Smooth muscle cell (in vitro differentiated cells): ENCODE results near the gene NRXN2. TPM values are rescaled to one million over a fixed set of nuclear protein-coding genes. Genes with fewer than 3 reads are reported as not detected.

ENCODE experiments used
- DNase-seq: peaks from one replicate; lab custom pipeline; 2025; ENCODE audit not compliant: unreplicated experiment; lab: John Stamatoyannopoulos, UW
- H2AFZ ChIP-seq: fragments of 200-600 bp; sonication (generic); 2 replicates; pipeline ENCODE4 v1.6.0; 2016; ENCODE audit warnings: antibody characterized with exemption, low read depth, mild to moderate bottlenecking
- H3F3A ChIP-seq: fragments of 200-600 bp; sonication (generic); 2 replicates; pipeline ENCODE4 v1.6.0; 2017; ENCODE audit warnings: antibody characterized with exemption, low read depth
- H3K27ac ChIP-seq: fragments of 200-600 bp; sonication (generic); 2 replicates; pipeline ENCODE4 v1.5.1; 2016; ENCODE audit warnings: low read depth, mild to moderate bottlenecking
- H3K27me3 ChIP-seq: fragments of 200-600 bp; sonication (generic); 2 replicates; pipeline ENCODE4 v1.6.1; 2016; ENCODE audit warnings: low read depth, mild to moderate bottlenecking
- H3K36me3 ChIP-seq: fragments of 200-600 bp; sonication (generic); 2 replicates; pipeline ENCODE4 v1.5.1; 2016; ENCODE audit warnings: low read depth
- H3K4me1 ChIP-seq: fragments of 200-600 bp; sonication (generic); 2 replicates; pipeline ENCODE4 v1.5.1; 2016; ENCODE audit warnings: low read depth
- H3K4me2 ChIP-seq: fragments of 200-600 bp; sonication (generic); 2 replicates; pipeline ENCODE4 v1.6.0; 2016; ENCODE audit warnings: mild to moderate bottlenecking
- H3K4me3 ChIP-seq: fragments of 200-600 bp; sonication (generic); 2 replicates; pipeline ENCODE4 v1.5.1; 2016; ENCODE audit warnings: mild to moderate bottlenecking
- H3K79me2 ChIP-seq: fragments of 200-600 bp; sonication (generic); 2 replicates; pipeline ENCODE4 v1.6.0; 2016; ENCODE audit warnings: low read depth, mild to moderate bottlenecking
- H3K9ac ChIP-seq: fragments of 200-600 bp; sonication (generic); 2 replicates; pipeline ENCODE4 v1.6.0; 2016; ENCODE audit warnings: low read depth
- H3K9me3 ChIP-seq: fragments of 200-600 bp; sonication (generic); replicated peaks from 2 replicates; pipeline ENCODE4 v1.5.1; 2016; ENCODE audit warnings: low read depth
- H4K20me1 ChIP-seq: fragments of 200-600 bp; sonication (generic); 2 replicates; pipeline ENCODE4 v1.6.0; 2016; ENCODE audit warnings: low read depth
- WGBS: methylation state at CpG from one replicate; pipeline ENCODE4 v1.1.7; 2016; ENCODE audit warnings: low lambda C conversion rate; 5-methylcytosine and 5-hydroxymethylcytosine counted together
- polyA plus RNA-seq: library from polyadenylated mRNA; unstranded; fragments of >200 nt; fragmentation: Nextera tagmentation; extraction: Ambion mirVana; gene quantifications from 2 replicates; pipeline ENCODE4 v1.2.1, GENCODE V29; 2016
- total RNA-seq: library from RNA; depleted of rRNA; stranded (reverse); fragments of >200 nt; gene quantifications from 2 replicates; pipeline ENCODE4 v1.2.3, GENCODE V29; 2014
- TF ChIP-seq, protein P1 (sequence below): fragments of 200-600 bp; sonication (generic); IDR thresholded peaks from 2 replicates; pipeline ENCODE4 v1.5.1; 2017; ENCODE audit warnings: borderline replicate concordance, mild to moderate bottlenecking, antibody characterized with exemption; ENCODE audit not compliant: insufficient read depth, poor library complexity, severe bottlenecking

The NRXN2 gene
- total and polyA plus RNA-seq, 2 experiments from 2014 or later, result 1.4 to 1.7 TPM

DNA sequence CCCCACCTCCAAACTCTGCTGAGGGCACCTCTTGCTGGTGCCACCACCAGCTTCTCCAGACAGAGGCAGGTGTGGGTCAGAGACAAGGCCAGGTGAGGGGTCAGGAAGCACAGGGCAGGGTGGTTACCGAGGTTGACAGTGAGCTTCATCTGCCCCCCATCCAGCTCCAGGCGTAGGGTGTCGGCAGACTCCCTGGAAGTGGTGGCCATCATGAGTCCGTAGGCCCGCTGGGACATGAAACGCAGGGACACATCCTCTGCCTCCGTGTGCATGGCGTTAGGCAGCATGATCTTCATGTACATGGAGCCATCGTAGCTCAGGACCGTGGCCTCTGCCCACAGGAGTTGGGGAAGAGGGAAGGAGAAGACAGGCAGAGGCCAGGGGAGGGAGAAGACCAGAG lies 62.8 kb downstream of the NRXN2 start:
- H2AFZ ChIP-seq, result no peak overlapping the region
- H3K27ac ChIP-seq, result peak overlapping the region; percentile 77
- no peaks in the 10 kb centered on the region for H3K36me3 ChIP-seq
- 96% methylated on average over 10 of the region's 10 CpGs for WGBS
- H3K9ac ChIP-seq, result peak overlapping the region; percentile 67
- no peak for DNase-seq
- H3K4me2 ChIP-seq, result peak overlapping the region; percentile 10
- H3K27me3 ChIP-seq, result no peaks in the 10 kb centered on the region
- TF ChIP-seq, protein P1, sequence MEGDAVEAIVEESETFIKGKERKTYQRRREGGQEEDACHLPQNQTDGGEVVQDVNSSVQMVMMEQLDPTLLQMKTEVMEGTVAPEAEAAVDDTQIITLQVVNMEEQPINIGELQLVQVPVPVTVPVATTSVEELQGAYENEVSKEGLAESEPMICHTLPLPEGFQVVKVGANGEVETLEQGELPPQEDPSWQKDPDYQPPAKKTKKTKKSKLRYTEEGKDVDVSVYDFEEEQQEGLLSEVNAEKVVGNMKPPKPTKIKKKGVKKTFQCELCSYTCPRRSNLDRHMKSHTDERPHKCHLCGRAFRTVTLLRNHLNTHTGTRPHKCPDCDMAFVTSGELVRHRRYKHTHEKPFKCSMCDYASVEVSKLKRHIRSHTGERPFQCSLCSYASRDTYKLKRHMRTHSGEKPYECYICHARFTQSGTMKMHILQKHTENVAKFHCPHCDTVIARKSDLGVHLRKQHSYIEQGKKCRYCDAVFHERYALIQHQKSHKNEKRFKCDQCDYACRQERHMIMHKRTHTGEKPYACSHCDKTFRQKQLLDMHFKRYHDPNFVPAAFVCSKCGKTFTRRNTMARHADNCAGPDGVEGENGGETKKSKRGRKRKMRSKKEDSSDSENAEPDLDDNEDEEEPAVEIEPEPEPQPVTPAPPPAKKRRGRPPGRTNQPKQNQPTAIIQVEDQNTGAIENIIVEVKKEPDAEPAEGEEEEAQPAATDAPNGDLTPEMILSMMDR, result no peak
- H3K4me3 ChIP-seq, result no peak overlapping the region
- no peaks in the 10 kb centered on the region for H4K20me1 ChIP-seq
- peaks cover 11% of the 10 kb centered on the region for H3K4me1 ChIP-seq
- no peaks in the 10 kb centered on the region for H3F3A ChIP-seq
- H3K9me3 ChIP-seq, result no peaks in the 10 kb centered on the region
- no peaks in the 10 kb centered on the region for H3K79me2 ChIP-seq

DNA sequence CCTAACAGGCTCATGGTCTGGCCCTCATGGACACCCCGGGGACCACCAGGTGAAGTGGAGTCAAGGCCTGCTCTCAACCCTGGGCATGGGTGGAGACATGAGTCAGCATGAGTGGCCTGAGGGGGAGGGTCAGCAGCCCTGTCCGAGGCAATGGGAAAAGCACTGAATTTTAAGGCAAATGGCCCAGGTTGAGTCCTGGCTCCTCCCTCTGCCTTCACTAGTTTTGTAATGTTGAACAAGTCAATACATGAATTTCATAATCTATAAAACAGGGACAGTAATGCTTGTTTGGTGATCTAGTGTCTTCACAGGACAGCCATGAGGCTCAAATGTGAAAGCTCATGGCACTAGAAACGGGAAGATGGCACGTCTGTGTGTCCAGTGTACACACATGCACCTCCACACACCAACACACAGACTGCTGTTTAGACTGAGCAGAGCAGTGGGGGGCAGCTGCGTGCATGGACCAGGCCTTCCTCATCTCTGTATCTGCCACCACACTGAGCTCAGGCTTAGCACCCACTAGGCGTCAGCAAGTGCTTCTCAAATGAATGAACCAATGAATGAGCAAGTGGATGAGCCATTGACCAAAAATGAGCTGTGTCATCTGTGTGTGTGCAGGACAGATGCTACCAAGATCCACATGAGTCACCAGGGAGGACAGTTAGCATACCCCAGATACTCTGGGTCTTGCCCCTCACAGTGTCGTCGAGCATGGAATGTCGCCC lies 63.4 kb downstream of the NRXN2 start:
- Histone ChIP-seq H3K27ac (peak overlapping the region; percentile 77), H3K9me3 (no peaks in the 10 kb centered on the region), H4K20me1 (no peaks in the 10 kb centered on the region), H3K27me3 (no peaks in the 10 kb centered on the region), H3K4me2 (peak overlapping the region; percentile 65), H3K36me3 (no peaks in the 10 kb centered on the region), H3K9ac (peak overlapping the region; percentile 62), H3K79me2 (no peaks in the 10 kb centered on the region), H3K4me3 (no peak overlapping the region), H3F3A (no peaks in the 10 kb centered on the region), H3K4me1 (peaks cover 11% of the 10 kb centered on the region), H2AFZ (no peak overlapping the region)
- TF ChIP-seq, protein P1, result no peak
- WGBS, result 30% methylated on average over 9 of the region's 9 CpGs
- DNase-seq, result peak; percentile 13

GRCh38 chr11:64658265-64658664 lies 64.7 kb downstream of the NRXN2 start:
- H3K27me3 ChIP-seq, result no peaks in the 10 kb centered on the region
- H3K4me3 ChIP-seq, result no peak overlapping the region
- no peaks in the 10 kb centered on the region for H3F3A ChIP-seq
- no peaks in the 10 kb centered on the region for H4K20me1 ChIP-seq
- no peak overlapping the region for H2AFZ ChIP-seq
- H3K79me2 ChIP-seq, result no peaks in the 10 kb centered on the region
- no peak overlapping the region for H3K9ac ChIP-seq
- H3K4me2 ChIP-seq, result no peak overlapping the region
- no peak for DNase-seq
- H3K27ac ChIP-seq, result no peak overlapping the region
- peaks cover 11% of the 10 kb centered on the region for H3K4me1 ChIP-seq
- no peaks in the 10 kb centered on the region for H3K36me3 ChIP-seq
- WGBS, result 100% methylated on average over 2 of the region's 2 CpGs
- no peaks in the 10 kb centered on the region for H3K9me3 ChIP-seq
- TF ChIP-seq, protein P1, result no peak

DNA sequence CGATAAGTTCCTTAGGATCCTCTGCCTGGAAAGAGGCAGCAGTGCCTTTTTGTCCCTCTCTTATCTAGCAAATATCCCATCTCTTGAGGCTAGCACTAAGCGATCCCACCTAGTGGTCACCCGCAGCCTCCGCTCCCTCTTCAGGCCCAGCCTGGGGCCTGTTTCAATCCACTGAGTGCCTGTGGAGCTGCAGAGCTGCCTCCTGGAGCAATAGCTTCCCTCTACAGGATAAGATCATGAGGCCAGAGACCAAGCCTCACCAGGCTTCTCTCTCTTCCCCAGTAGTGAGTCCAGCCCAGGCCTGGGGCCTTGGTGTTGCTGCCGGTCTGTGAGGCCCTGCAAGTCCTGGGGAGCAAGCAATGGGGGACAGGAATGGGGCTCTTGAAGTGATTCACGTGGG lies 66.1 kb downstream of the NRXN2 start:
- no peak overlapping the region for H3K4me2 ChIP-seq
- WGBS, result 52% methylated on average over 6 of the region's 6 CpGs
- no peaks in the 10 kb centered on the region for H3K27me3 ChIP-seq
- no peak for DNase-seq
- no peaks in the 10 kb centered on the region for H3K79me2 ChIP-seq
- no peak overlapping the region for H3K27ac ChIP-seq
- TF ChIP-seq, protein P1, result peak; percentile 19
- no peaks in the 10 kb centered on the region for H3K9me3 ChIP-seq
- H3K4me3 ChIP-seq, result no peak overlapping the region
- H3K36me3 ChIP-seq, result no peaks in the 10 kb centered on the region
- H3F3A ChIP-seq, result no peaks in the 10 kb centered on the region
- H3K9ac ChIP-seq, result no peak overlapping the region
- peaks cover 11% of the 10 kb centered on the region for H3K4me1 ChIP-seq
- H2AFZ ChIP-seq, result no peak overlapping the region
- H4K20me1 ChIP-seq, result no peaks in the 10 kb centered on the region
